Right lung (tissue), 5 donors: ENCODE measurements around the gene CHCHD5. TPM values are rescaled to one million over a fixed set of nuclear protein-coding genes. Genes with fewer than 3 reads are reported as not detected.
"Not testable (repeated sequence)": the region's sequence is repeated elsewhere in the genome, so short reads cannot be mapped to it uniquely, and the experiment has no call there.

Source experiments
- DNase-seq, 2 donors: peaks; one replicate each; pipeline ENCODE4 v3.0.0-alpha.2; 2013
- polyA plus RNA-seq, 5 donors: library from polyadenylated mRNA; unstranded; fragments of 120-200 nt; gene quantifications; one replicate each; pipeline versions ENCODE4 v1.2.1 to v1.2.3, GENCODE V29; 2013; ENCODE audit warnings: inconsistent platforms in 1 of 5, low replicate concordance in 1 of 5; ENCODE audit not compliant: insufficient read length in 5 of 5, insufficient read depth in 1 of 5

The CHCHD5 gene
- polyA plus RNA-seq, 5 donors: 19.8 to 35.4 (median 24.2) TPM

DNA sequence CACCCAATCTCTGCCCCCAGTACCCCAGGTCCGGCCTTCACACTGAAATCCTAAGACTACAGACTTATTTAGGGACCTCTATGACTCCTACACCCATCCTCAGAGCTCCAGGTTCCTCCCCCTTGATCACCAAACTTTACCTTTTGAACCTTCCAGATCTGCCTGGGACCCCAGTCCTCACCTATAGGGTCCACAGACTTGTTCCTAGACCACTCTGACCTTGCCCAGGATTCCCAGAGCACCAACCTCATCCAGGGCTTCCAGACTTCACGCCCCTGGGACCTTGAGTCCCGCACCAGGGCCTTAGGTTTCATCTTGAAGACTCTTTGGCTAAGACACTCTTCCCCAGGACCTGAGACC is 462 bp downstream of the CHCHD5 start:
- no peak for DNase-seq

GRCh38 chr2:112585400-112585799 is 991 bp downstream of the CHCHD5 start:
- DNase-seq: no peak

- DNase-seq: no peak
Observed at GRCh38 chr2:112585873-112586464, 1.6 kb downstream of the CHCHD5 start.

DNA sequence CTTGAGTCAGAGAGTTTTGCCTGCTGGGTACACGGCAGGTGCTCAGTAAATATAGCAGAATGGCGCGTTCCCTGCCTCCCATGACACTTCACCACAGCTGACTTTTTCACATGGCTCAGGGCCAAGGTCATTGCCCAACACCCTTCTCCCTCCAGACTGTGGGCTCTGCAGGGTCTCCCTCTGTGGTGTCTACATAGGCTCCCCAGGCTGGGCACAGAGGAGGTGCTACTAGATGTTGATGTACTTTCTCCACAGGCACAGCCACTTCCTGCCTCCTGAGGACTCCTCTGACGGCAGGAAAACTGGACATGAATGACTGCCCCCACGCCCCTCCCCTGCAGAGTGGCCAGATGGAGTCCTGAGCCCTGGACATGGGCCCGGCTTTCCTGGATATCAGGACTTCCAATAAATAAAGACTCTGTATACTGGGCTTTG is 4.2 kb downstream of the CHCHD5 start:
- DNase-seq: no peak

- no peak for DNase-seq
Observed at GRCh38 chr2:112591413-112591812, 7.0 kb downstream of the CHCHD5 start.

GRCh38 chr2:112593736-112594135 is 9.3 kb downstream of the CHCHD5 start:
- DNase-seq: no peak

DNA sequence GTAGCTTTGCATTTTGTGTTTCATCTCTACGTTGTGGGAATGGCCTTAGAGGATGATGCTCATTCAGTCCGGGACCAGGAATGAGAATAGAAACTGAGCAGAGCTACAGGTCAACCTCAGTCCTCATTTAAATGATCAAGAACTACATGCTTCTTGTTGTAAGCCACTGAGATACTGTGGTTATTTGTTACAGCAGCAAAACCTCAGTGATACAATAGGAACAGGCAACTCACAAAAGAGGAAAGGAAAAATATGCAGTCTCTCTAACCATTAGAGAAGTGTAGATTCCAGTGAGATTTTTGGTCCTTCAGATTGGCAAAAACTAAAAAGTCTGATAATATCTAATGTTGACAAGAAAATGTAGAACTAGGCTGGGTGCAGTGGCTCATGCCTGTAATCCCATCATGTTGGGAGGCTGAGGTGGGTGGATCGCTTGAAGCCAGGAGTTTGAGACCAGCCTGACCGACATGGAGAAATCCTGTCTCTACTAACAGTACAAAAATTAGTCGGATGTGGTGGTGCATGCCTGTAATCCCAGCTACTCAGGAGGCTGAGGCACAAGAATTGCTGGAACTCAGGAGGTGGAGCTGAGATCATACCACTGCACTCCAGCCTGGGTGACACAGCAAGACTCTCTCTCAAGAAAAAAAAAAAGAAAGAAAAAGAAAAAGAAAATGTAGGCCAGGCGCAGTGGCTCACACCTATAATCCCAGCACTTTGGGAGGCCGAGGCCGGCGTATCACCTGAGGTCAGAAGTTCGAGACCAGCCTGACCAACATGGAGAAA is 13.3 kb downstream of the CHCHD5 start:
- DNase-seq: no peak

DNA sequence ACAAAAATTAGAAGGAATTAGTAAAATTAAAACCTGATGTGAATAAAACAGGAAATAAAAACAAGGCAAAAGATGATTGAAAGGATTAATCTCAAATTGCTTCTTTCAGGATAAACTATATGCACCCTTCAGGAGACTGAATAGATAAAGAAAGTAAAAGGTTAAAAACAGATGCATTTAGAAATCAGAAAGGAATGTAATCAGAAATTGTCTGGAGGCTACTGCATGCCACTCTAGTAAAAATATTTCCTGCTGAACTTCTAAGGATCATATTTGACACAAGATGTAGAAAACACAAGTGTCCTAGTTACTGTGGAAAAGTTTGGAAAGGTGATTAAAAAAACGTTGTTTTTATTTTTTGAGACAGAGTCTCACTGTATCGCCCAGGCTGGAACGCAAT is 16.2 kb downstream of the CHCHD5 start:
- DNase-seq: no peak

- DNase-seq: no peak
Observed at GRCh38 chr2:112601754-112602153, 17.3 kb downstream of the CHCHD5 start.

DNA sequence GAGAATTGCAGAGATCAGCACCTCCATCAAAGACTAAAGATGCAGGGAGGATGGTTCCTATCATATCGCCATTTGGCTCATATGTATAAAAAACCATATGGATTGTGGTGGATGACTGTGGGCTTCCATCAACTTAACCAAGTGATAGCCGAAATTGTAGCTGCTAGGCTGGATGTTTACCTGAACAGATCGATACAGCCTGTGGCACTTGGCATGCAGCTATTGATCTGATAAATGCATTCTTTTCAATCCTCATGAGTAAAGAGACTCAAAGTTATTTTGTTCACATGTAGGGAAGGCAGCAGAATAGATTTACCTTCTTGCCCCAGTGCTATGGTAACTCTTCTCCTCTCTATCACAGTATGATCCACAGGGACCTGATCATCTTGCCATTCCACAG is 18.5 kb downstream of the CHCHD5 start:
- DNase-seq: no peak

GRCh38 chr2:112603731-112604130 is 19.3 kb downstream of the CHCHD5 start:
- no peak for DNase-seq

DNA sequence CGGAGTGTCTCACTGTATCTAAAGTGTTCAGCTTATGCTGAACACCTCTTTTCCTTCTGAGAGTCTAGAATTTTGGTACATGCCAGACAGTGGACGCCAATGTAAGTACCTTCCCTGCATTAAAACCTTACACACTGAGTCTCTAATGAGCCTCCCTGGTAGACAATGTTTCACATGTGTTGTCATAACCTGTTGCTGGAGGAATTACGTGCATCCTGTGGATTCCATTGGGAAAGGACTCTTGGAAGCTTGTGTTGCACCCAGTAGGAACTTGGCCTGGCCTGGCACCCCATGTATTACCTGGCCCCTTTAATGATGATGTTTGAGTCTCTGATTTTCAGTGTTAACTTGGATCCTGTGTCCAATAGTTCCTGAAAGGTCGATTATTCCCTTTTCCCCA is 20.5 kb downstream of the CHCHD5 start:
- no peak for DNase-seq

- DNase-seq: no peak
Observed at GRCh38 chr2:112605926-112606325, 21.5 kb downstream of the CHCHD5 start.

DNA sequence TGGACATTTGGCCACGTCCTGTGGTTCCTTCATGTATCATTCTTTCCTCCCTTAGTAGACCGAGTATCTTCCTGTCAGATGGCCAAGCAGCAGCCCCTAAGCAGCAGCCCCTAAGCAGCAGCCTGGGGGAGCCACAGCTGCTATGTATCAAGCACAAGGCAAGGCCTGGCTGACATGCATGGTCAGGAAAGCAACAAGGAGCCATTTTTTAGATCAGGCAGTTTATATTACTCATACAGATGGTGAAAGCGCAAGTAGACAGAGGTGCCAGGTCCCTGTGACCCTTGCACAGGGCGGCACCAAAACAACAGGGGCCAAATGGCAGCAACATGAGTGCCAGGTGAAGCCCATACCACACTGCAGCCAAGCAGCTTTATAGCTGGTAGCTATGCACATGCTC is 22.1 kb downstream of the CHCHD5 start:
- no peak for DNase-seq

DNA sequence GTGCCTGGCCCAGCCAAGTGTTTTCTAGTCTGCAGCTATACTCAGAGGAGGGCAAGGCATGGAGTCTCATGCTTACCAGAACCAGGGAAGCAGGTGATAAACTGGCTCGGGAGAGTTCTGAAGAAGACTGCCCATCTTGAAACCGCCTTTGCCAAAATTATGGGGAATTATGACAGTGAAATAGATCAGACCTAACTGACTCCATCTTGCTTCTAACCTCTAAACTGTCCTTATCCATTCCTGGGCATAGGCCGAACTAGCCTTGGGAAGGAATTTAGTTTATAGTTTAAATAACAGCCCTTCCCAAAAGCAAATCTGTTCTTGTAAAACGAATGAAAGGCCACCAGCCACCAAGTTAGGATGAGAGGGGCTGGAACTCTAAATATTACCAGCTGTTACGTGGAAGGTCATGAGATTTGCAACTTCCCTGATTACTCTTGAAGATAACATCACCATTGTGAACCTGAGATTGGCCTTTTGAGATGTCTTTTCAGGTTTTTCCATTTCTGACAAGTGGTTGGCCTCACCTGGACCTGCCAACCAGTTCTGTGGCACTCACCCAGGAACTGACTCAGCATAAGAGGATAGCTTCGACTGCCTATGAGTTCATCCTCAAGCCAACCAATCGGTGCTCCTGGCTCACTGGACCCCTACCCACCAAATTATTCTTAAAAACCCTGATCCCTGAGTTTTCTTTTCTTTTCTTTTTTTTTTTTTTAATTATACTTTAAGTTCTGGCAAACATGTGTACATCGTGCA is 23.4 kb downstream of the CHCHD5 start:
- no peak for DNase-seq

DNA sequence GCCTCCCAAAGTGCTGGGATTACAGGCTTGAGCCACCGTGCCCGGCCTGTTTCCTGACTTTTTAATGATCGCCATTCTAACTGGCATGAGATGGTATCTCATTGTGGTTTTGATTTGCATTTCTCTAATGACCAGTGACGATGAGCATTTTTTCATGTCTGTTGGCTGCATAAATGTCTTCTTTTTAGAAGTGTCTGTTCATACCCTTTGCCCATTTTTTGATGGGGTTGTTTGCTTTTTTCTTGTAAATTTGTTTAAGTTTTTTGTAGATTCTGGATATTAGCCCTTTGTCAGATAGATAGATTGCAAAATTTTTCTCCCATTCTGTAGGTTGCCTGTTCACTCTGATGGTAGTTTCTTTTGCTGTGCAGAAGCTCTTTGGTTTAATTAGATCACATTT is 24.9 kb downstream of the CHCHD5 start:
- not testable (repeated sequence) for DNase-seq

- DNase-seq: not testable (repeated sequence)
Observed at GRCh38 chr2:112612283-112612682, 27.9 kb downstream of the CHCHD5 start.

DNA sequence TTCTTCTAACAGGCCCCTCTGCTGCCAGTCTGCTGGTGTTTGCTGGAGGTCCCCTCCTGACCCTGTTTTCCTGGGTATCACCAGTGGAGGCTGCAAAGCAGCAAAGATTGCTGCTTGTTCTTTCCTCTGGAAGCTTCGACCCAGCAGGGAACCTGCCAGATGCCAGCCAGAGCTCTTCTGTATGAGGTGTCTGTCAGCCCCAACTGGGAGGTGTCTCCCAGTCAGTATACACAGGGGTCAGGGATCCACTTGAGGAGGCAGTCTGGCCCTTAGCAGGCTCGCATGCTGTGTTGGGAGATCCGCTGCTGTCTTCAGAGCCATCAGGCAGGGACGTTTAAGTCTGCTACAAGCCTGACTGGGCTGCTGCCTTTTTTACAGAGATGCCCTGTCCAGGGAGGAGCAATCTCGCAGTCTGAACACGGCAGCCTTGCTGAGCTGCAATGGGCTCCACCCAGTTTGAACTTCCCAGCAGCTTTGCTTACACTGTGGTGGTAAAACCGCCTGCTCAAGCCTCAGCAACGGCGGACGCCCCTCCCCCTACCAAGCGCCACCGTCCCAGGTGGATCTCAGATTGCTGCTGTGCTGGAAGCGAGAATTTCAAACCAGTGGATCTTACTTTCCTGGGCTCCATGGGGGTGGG is 29.9 kb downstream of the CHCHD5 start:
- DNase-seq: no peak

DNA sequence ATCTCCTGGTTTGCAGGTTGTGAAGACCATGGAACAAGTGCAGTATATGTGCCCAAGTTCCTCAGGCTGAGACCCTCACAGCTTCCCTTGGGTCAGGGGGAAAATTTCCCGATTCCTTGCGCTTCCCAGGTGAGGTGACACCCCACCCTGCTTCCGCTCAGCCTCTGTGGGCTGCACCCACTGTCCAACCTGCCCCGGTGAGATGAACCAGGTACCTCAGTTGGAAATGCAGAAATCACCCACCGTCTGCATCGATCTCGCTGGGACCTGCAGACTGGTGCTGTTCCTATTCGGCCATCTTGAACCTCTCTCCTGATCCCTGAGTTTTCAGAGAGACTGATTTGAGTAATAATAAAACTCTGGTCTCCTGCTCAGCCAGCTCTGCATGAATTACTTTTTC is 30.6 kb downstream of the CHCHD5 start:
- no peak for DNase-seq

DNA sequence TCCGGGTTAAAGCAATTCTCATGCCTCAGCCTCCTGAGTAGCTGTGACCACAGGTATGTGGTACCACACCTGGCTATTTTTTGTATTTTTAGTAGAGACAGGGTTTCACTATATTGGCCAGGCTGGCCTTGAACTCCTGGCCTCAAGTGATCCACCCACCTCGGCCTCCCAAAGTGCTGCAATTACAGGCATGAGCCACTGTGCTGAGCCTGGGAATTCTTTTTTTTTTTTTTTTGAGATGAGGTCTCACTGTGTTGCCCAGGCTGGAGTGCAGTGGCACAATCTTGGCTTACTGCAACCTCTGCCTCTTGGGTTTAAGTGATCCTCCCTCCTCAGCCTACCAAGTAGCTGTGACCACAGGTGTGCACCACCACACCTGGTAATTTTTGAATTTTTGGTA is 31.4 kb downstream of the CHCHD5 start:
- not testable (repeated sequence) for DNase-seq

- DNase-seq: no peak
Observed at GRCh38 chr2:112618383-112618782, 34.0 kb downstream of the CHCHD5 start.

DNA sequence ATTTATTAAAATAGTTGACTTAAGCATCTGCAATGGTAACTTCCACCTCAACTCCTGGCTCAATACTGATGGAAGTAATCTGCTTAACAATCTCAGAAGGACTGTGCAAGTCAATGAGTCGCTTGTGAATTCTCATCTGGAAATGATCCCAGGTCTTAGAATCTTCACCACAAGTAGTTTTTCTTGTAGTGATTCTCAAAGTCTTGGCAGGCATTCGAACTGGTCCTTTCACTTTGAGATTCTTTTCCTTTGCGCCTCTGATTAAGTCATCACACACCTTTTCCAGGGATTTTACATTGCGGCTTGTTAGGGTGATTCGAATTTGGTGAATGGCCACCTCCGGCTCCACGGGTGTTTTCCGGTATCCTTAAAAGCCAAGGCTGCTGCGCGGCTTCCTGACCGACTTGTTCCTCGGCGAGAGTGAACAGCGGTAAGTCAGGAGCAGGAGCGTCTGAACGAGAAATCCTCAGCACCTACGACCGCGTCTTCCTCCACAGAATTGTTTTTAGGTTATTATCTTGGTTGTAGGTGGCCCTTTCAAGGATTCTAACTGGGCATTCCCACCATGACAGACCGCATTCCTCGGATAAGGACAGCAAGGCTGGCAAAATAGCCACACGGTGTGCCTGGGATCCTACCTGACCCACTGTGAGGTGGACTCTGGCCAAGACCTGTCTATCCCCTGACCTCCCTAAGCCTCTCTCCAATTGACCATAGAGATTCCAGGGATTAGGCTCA is 37.5 kb downstream of the CHCHD5 start:
- DNase-seq: no peak
